HEK293 (cell line): Measurements from ENCODE around the gene EIPR1.

Experiments used
- CTCF ChIA-PET: fragments of 350-600 bp; formaldehyde crosslinking; extraction: SDS; loops from one replicate; lab custom pipeline; 2021; ENCODE audit warnings: antibody characterized with exemption; lab: Yijun Ruan, JAX
- POLR2A ChIA-PET: fragments of 300-600 bp; formaldehyde crosslinking; extraction: SDS; loops from one replicate; lab custom pipeline; 2020; ENCODE audit warnings: antibody characterized with exemption, inconsistent platforms; lab: Yijun Ruan, JAX
- H3K27ac ChIP-seq: fragments of 200-500 bp; sonication (Bioruptor generic); 2 replicates; pipeline ENCODE4 v1.5.1; 2014; ENCODE audit warnings: low read depth, low read length, control low read depth, inconsistent platforms; ENCODE audit errors: extremely low read depth
- H3K36me3 ChIP-seq, 2 experiments: fragments of 200-500 bp in 1 of 2; sonication (Bioruptor generic) in 1 of 2; 1 replicate in 1 of 2; 2 replicates in 1 of 2; pipeline ENCODE4 v1.5.1; 2014 to 2017; ENCODE audit warnings: inconsistent platforms in 2 of 2, low read length in 2 of 2; ENCODE audit not compliant: control insufficient read depth in 2 of 2, insufficient read depth in 1 of 2
- H3K4me1 ChIP-seq: fragments of 200-500 bp; sonication (Bioruptor generic); 2 replicates; pipeline ENCODE4 v1.5.1; 2014; ENCODE audit warnings: mild to moderate bottlenecking, low read length, inconsistent platforms; ENCODE audit not compliant: control insufficient read depth, insufficient read depth
- H3K4me3 ChIP-seq: 2 replicates; pipeline ENCODE4 v1.5.1; 2011; ENCODE audit warnings: low read depth, mild to moderate bottlenecking, control low read depth, low read length, moderate library complexity
- H3K9me3 ChIP-seq: fragments of 200-500 bp; sonication (Bioruptor generic); 2 replicates; pipeline ENCODE4 v1.5.1; 2014; ENCODE audit warnings: low read depth, low read length, inconsistent platforms; ENCODE audit not compliant: control insufficient read depth, insufficient read depth
- BCL11B ChIP-seq: fragments of 450-650 bp; formaldehyde crosslinking; IDR thresholded peaks from 2 replicates; pipeline ENCODE4 v1.5.1; 2016; ENCODE audit warnings: low read depth, missing biosample characterization, missing genetic modification characterization
- KLF10 ChIP-seq: fragments of 450-650 bp; IDR thresholded peaks from 2 replicates; pipeline ENCODE4 v1.5.1; 2018; ENCODE audit warnings: missing biosample characterization, mild to moderate bottlenecking, missing genetic modification characterization
- MEIS1 ChIP-seq: sonication (generic); formaldehyde crosslinking; IDR thresholded peaks from 2 replicates; pipeline ENCODE4 v1.8.1; 2022; ENCODE audit warnings: missing genetic modification reagents, mild to moderate bottlenecking, borderline replicate concordance
- SCRT2 ChIP-seq: fragments of 450-650 bp; formaldehyde crosslinking; IDR thresholded peaks from 2 replicates; pipeline ENCODE4 v1.5.1; 2016; ENCODE audit warnings: missing biosample characterization, missing genetic modification characterization
- ZBTB8A ChIP-seq: fragments of 450-650 bp; formaldehyde crosslinking; IDR thresholded peaks from 2 replicates; pipeline ENCODE4 v1.5.1; 2016; ENCODE audit warnings: missing biosample characterization, missing genetic modification characterization
- ZNF214 ChIP-seq: fragments of 450-650 bp; formaldehyde crosslinking; IDR thresholded peaks from 2 replicates; pipeline ENCODE4 v1.5.1; 2017; ENCODE audit warnings: missing biosample characterization, mild to moderate bottlenecking, missing genetic modification characterization, borderline replicate concordance
- ZNF23 ChIP-seq: fragments of 450-650 bp; formaldehyde crosslinking; IDR thresholded peaks from 2 replicates; pipeline ENCODE4 v1.5.1; 2016; ENCODE audit warnings: missing biosample characterization, missing genetic modification characterization, borderline replicate concordance
- ZNF302 ChIP-seq: fragments of 450-650 bp; formaldehyde crosslinking; IDR thresholded peaks from 2 replicates; pipeline ENCODE4 v1.5.1; 2016; ENCODE audit warnings: missing biosample characterization, missing genetic modification characterization, low read depth
- ZNF394 ChIP-seq: fragments of 450-650 bp; formaldehyde crosslinking; IDR thresholded peaks from 2 replicates; pipeline ENCODE4 v1.5.1; 2016; ENCODE audit warnings: missing biosample characterization, missing genetic modification characterization, mild to moderate bottlenecking, moderate library complexity, borderline replicate concordance
- ZNF426 ChIP-seq: fragments of 450-650 bp; formaldehyde crosslinking; IDR thresholded peaks from 2 replicates; pipeline ENCODE4 v1.5.1; 2017; ENCODE audit warnings: missing biosample characterization, missing genetic modification characterization, mild to moderate bottlenecking, inconsistent platforms, moderate library complexity
- ZNF501 ChIP-seq: fragments of 450-650 bp; formaldehyde crosslinking; IDR thresholded peaks from 2 replicates; pipeline ENCODE4 v1.5.1; 2016; ENCODE audit warnings: missing biosample characterization, missing genetic modification characterization
- ZNF530 ChIP-seq: fragments of 450-650 bp; formaldehyde crosslinking; IDR thresholded peaks from 2 replicates; pipeline ENCODE4 v1.5.1; 2016; ENCODE audit warnings: low read depth, missing biosample characterization, missing genetic modification characterization
- ZNF626 ChIP-seq: fragments of 450-650 bp; sonication (Bioruptor Pico); formaldehyde crosslinking; IDR thresholded peaks from 2 replicates; pipeline ENCODE4 v1.5.1; 2018; ENCODE audit warnings: missing biosample characterization, missing genetic modification characterization, inconsistent platforms
- ZNF658 ChIP-seq: fragments of 450-650 bp; formaldehyde crosslinking; IDR thresholded peaks from 2 replicates; pipeline ENCODE4; 2016; ENCODE audit warnings: missing biosample characterization, missing genetic modification characterization
- ZNF677 ChIP-seq: fragments of 450-650 bp; IDR thresholded peaks from 2 replicates; pipeline ENCODE4 v1.5.0; 2018; ENCODE audit warnings: missing biosample characterization, mild to moderate bottlenecking, missing genetic modification characterization, moderate library complexity
- TF ChIP-seq, protein P1 (sequence below): fragments of 450-650 bp; formaldehyde crosslinking; IDR thresholded peaks from 2 replicates; pipeline ENCODE4; 2016; ENCODE audit warnings: missing biosample characterization, missing genetic modification characterization
- TF ChIP-seq, protein P2 (sequence below): fragments of 450-650 bp; formaldehyde crosslinking; IDR thresholded peaks from 2 replicates; pipeline ENCODE4 v1.5.1; 2016; ENCODE audit warnings: missing biosample characterization, missing genetic modification characterization, borderline replicate concordance
- TF ChIP-seq, protein P3 (sequence below): fragments of 450-650 bp; formaldehyde crosslinking; IDR thresholded peaks from 2 replicates; pipeline ENCODE4 v1.5.1; 2017; ENCODE audit warnings: missing biosample characterization, mild to moderate bottlenecking, missing genetic modification characterization, moderate library complexity
- TF ChIP-seq, protein P4 (sequence below): fragments of 450-650 bp; IDR thresholded peaks from 2 replicates; pipeline ENCODE4 v1.5.1; 2018; ENCODE audit warnings: missing biosample characterization, mild to moderate bottlenecking, missing genetic modification characterization
- TF ChIP-seq, protein P5 (sequence below): fragments of 450-650 bp; formaldehyde crosslinking; IDR thresholded peaks from 2 replicates; pipeline ENCODE4 v1.5.0; 2017; ENCODE audit warnings: missing biosample characterization, missing genetic modification characterization, borderline replicate concordance

Gene EIPR1

DNA sequence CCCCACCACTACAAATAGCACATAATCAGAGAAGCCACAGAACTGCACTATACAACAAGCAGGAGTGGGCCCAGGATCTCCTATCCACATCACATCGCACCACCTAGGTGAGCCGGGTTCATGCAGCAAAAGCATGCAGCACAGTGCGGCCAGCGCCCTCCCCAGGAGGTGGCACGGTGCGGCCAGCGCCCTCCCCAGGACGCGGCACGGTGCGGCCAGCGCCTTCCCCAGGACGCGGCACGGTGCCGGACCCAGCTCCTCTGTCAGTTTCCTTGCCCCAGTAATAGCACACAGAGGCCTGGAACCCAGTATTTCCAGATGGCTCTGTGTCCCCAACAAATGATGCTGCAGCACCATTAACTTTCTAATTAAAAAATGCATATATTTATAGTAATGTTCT lies 114.1 kb downstream of the EIPR1 start (continued):
- TF ChIP-seq, protein P1, sequence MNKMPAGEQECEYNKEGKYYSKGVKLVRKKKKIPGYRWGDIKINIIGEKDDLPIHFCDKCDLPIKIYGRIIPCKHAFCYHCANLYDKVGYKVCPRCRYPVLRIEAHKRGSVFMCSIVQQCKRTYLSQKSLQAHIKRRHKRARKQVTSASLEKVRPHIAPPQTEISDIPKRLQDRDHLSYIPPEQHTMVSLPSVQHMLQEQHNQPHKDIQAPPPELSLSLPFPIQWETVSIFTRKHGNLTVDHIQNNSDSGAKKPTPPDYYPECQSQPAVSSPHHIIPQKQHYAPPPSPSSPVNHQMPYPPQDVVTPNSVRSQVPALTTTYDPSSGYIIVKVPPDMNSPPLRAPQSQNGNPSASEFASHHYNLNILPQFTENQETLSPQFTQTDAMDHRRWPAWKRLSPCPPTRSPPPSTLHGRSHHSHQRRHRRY (tag by site-specific recombination): no peak
- TF ChIP-seq ZNF214 (tag by site-specific recombination): no peak
- TF ChIP-seq MEIS1 (CRISPR knock-in tag): no peak
- no peak for TF ChIP-seq ZBTB8A
- TF ChIP-seq, protein P2, sequence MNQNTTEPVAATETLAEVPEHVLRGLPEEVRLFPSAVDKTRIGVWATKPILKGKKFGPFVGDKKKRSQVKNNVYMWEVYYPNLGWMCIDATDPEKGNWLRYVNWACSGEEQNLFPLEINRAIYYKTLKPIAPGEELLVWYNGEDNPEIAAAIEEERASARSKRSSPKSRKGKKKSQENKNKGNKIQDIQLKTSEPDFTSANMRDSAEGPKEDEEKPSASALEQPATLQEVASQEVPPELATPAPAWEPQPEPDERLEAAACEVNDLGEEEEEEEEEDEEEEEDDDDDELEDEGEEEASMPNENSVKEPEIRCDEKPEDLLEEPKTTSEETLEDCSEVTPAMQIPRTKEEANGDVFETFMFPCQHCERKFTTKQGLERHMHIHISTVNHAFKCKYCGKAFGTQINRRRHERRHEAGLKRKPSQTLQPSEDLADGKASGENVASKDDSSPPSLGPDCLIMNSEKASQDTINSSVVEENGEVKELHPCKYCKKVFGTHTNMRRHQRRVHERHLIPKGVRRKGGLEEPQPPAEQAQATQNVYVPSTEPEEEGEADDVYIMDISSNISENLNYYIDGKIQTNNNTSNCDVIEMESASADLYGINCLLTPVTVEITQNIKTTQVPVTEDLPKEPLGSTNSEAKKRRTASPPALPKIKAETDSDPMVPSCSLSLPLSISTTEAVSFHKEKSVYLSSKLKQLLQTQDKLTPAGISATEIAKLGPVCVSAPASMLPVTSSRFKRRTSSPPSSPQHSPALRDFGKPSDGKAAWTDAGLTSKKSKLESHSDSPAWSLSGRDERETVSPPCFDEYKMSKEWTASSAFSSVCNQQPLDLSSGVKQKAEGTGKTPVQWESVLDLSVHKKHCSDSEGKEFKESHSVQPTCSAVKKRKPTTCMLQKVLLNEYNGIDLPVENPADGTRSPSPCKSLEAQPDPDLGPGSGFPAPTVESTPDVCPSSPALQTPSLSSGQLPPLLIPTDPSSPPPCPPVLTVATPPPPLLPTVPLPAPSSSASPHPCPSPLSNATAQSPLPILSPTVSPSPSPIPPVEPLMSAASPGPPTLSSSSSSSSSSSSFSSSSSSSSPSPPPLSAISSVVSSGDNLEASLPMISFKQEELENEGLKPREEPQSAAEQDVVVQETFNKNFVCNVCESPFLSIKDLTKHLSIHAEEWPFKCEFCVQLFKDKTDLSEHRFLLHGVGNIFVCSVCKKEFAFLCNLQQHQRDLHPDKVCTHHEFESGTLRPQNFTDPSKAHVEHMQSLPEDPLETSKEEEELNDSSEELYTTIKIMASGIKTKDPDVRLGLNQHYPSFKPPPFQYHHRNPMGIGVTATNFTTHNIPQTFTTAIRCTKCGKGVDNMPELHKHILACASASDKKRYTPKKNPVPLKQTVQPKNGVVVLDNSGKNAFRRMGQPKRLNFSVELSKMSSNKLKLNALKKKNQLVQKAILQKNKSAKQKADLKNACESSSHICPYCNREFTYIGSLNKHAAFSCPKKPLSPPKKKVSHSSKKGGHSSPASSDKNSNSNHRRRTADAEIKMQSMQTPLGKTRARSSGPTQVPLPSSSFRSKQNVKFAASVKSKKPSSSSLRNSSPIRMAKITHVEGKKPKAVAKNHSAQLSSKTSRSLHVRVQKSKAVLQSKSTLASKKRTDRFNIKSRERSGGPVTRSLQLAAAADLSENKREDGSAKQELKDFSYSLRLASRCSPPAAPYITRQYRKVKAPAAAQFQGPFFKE: no peak
- TF ChIP-seq, protein P3, sequence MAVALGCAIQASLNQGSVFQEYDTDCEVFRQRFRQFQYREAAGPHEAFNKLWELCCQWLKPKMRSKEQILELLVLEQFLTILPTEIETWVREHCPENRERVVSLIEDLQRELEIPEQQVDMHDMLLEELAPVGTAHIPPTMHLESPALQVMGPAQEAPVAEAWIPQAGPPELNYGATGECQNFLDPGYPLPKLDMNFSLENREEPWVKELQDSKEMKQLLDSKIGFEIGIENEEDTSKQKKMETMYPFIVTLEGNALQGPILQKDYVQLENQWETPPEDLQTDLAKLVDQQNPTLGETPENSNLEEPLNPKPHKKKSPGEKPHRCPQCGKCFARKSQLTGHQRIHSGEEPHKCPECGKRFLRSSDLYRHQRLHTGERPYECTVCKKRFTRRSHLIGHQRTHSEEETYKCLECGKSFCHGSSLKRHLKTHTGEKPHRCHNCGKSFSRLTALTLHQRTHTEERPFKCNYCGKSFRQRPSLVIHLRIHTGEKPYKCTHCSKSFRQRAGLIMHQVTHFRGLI: no peak
- no peak for TF ChIP-seq ZNF530 (tag by site-specific recombination)
- TF ChIP-seq, protein P4, sequence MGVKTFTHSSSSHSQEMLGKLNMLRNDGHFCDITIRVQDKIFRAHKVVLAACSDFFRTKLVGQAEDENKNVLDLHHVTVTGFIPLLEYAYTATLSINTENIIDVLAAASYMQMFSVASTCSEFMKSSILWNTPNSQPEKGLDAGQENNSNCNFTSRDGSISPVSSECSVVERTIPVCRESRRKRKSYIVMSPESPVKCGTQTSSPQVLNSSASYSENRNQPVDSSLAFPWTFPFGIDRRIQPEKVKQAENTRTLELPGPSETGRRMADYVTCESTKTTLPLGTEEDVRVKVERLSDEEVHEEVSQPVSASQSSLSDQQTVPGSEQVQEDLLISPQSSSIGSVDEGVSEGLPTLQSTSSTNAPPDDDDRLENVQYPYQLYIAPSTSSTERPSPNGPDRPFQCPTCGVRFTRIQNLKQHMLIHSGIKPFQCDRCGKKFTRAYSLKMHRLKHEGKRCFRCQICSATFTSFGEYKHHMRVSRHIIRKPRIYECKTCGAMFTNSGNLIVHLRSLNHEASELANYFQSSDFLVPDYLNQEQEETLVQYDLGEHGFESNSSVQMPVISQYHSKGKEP: no peak
- no peak for TF ChIP-seq ZNF302
- TF ChIP-seq BCL11B (tag by site-specific recombination): no peak

DNA sequence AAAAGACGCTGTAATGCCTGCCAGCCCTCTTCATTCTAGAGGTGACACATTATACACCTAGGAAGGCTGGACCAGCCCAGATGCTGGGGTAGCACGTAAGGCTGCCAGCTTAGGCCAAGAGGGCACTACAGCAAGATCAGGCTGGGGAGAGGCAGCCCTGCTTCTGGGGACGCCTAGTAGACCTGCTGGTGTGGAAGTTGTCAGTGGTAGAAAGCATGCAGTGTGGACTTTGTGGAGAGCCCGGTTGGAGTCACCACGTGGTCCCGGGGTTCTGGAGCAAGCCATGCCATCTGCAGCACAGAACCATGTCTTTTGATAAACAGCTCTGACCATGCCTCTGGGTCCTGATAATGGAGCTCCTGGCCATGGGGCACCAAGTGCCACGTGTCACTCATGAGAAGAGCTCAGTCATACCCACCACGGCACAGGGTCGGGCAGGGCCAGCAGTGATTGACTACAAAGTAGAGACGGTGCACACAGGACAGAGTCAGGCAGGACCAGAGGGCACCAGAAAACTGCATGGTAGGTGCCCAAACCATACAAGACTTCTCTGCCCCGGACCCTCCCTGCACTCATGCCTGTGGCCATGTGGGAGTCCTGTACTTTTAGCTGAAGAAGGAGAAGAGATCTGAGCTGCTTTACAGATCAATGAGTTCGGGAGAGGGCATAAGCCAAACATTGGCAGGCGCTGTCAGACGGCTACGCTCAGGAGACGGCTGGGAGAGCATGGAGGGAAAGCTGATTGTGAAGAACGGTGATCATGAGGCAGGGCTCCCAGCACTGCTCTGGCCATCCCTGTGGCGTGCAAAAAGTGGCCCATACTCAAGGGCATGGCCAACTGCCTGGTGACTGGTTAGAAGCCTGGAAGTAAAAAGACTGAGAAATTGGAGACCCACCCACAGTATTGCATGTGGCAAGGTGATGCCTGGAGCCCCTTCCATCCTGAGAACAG lies 114.9 kb downstream of the EIPR1 start:
- Histone ChIP-seq H3K36me3 (peaks cover 0 to 2% of the 10 kb centered on the region in 2 experiments; a peak in 1 of 3 replicates), H3K27ac (no peak overlapping the region), H3K4me1 (no peaks in the 10 kb centered on the region), H3K9me3 (no peaks in the 10 kb centered on the region), H3K4me3 (no peak overlapping the region)
- ChIA-PET POLR2A (no interaction called here), CTCF (interaction anchor here (0.8 kb wide), 1 partner anchor 26 kb away, joined by 3 read pairs; no protein-coding TSS in a partner anchor)
- TF ChIP-seq ZNF501 (no peak), ZNF626 (tag by site-specific recombination) (no peak), ZNF426 (no peak), KLF10 (tag by site-specific recombination) (no peak), ZNF394 (tag by site-specific recombination) (no peak), ZNF23 (tag by site-specific recombination) (no peak), ZNF677 (no peak), SCRT2 (tag by site-specific recombination) (no peak), ZNF658 (tag by site-specific recombination) (no peak)
- TF ChIP-seq, protein P5, sequence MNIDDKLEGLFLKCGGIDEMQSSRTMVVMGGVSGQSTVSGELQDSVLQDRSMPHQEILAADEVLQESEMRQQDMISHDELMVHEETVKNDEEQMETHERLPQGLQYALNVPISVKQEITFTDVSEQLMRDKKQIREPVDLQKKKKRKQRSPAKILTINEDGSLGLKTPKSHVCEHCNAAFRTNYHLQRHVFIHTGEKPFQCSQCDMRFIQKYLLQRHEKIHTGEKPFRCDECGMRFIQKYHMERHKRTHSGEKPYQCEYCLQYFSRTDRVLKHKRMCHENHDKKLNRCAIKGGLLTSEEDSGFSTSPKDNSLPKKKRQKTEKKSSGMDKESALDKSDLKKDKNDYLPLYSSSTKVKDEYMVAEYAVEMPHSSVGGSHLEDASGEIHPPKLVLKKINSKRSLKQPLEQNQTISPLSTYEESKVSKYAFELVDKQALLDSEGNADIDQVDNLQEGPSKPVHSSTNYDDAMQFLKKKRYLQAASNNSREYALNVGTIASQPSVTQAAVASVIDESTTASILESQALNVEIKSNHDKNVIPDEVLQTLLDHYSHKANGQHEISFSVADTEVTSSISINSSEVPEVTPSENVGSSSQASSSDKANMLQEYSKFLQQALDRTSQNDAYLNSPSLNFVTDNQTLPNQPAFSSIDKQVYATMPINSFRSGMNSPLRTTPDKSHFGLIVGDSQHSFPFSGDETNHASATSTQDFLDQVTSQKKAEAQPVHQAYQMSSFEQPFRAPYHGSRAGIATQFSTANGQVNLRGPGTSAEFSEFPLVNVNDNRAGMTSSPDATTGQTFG: no peak
